ENCODE data around the gene NRP1.

Gene NRP1

DNA sequence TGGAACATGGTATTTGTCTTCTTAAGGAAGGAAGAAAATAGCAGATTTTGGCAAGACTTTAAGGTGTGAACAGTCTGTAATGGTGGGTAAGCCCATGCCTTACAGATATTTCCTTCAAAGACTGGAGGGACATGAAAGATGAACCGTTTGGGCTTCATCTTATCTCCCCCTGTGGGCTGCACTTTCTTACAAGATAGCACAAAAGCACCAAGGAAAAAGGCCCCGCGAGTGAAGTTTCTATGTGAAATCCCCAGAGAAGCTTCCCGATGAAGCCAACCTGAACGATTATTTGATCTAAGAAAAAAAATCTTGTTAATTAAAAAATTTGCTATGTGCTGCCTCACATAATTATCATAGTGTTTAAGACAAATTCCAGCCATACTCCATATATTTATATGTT is 91.5 kb downstream of the NRP1 start:
- Histone ChIP-seq H3K27me3 (no peaks in the 10 kb centered on the region), H3K4me1 (ENCODE audit: control insufficient read depth in 1 of 2, insufficient read depth in 1 of 2, low read depth in 1 of 2, low read length in 1 of 2) (no peaks in the 10 kb centered on the region), H3K4me3 (ENCODE audit: low read depth in 1 of 2, low read length in 1 of 2) (no peak overlapping the region), H3K27ac (no peak overlapping the region), H3K9me3 (no peaks in the 10 kb centered on the region), H3K36me3 (no peaks in the 10 kb centered on the region)
- TF ChIP-seq, protein P1, sequence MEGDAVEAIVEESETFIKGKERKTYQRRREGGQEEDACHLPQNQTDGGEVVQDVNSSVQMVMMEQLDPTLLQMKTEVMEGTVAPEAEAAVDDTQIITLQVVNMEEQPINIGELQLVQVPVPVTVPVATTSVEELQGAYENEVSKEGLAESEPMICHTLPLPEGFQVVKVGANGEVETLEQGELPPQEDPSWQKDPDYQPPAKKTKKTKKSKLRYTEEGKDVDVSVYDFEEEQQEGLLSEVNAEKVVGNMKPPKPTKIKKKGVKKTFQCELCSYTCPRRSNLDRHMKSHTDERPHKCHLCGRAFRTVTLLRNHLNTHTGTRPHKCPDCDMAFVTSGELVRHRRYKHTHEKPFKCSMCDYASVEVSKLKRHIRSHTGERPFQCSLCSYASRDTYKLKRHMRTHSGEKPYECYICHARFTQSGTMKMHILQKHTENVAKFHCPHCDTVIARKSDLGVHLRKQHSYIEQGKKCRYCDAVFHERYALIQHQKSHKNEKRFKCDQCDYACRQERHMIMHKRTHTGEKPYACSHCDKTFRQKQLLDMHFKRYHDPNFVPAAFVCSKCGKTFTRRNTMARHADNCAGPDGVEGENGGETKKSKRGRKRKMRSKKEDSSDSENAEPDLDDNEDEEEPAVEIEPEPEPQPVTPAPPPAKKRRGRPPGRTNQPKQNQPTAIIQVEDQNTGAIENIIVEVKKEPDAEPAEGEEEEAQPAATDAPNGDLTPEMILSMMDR (IDR thresholded peaks at IDR 0.05) = no peak

GRCh38 chr10:33241351-33241750 is 93.1 kb downstream of the NRP1 start:
- TF ChIP-seq, protein P1 (IDR thresholded peaks at IDR 0.05) = no peak
- no peak overlapping the region for H3K27ac ChIP-seq
- no peaks in the 10 kb centered on the region for H3K36me3 ChIP-seq
- no peaks in the 10 kb centered on the region for H3K4me1 ChIP-seq (ENCODE audit: control insufficient read depth in 1 of 2, insufficient read depth in 1 of 2, low read depth in 1 of 2, low read length in 1 of 2)
- no peaks in the 10 kb centered on the region for H3K9me3 ChIP-seq
- no peak overlapping the region for H3K4me3 ChIP-seq (ENCODE audit: low read depth in 1 of 2, low read length in 1 of 2)
- no peaks in the 10 kb centered on the region for H3K27me3 ChIP-seq

DNA sequence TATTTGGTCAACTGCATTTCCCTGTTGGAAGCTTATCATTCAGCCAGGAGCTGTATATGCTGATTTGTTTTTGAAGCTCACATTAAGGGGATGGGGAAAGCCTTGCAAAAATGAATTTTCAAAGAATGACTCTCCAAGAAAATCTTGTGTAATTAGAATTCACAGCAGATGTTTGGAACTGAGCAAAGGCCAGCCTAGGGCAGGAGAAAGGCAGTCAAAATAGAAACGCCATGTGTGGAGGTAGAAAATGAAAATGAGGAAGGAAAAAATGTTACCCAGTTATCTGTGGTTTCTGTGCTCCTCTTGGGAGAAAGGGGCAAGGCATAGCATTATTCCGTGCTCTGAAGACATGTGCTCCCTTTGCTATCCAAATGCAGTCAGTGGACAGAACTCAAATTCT is 93.5 kb downstream of the NRP1 start:
- no peaks in the 10 kb centered on the region for H3K36me3 ChIP-seq
- H3K4me3 ChIP-seq (ENCODE audit: low read depth in 1 of 2, low read length in 1 of 2) = no peak overlapping the region
- no peak overlapping the region for H3K27ac ChIP-seq
- H3K27me3 ChIP-seq = no peaks in the 10 kb centered on the region
- TF ChIP-seq, protein P1 (IDR thresholded peaks at IDR 0.05) = no peak
- no peaks in the 10 kb centered on the region for H3K9me3 ChIP-seq
- H3K4me1 ChIP-seq (ENCODE audit: control insufficient read depth in 1 of 2, insufficient read depth in 1 of 2, low read depth in 1 of 2, low read length in 1 of 2) = no peaks in the 10 kb centered on the region

- Histone ChIP-seq H3K9me3 (no peaks in the 10 kb centered on the region), H3K27me3 (no peaks in the 10 kb centered on the region), H3K4me1 (ENCODE audit: control insufficient read depth in 1 of 2, insufficient read depth in 1 of 2, low read depth in 1 of 2, low read length in 1 of 2) (no peaks in the 10 kb centered on the region), H3K27ac (no peak overlapping the region), H3K4me3 (ENCODE audit: low read depth in 1 of 2, low read length in 1 of 2) (no peak overlapping the region), H3K36me3 (no peaks in the 10 kb centered on the region)
- TF ChIP-seq, protein P1 (IDR thresholded peaks at IDR 0.05) = no peak
Measured at GRCh38 chr10:33240258-33240657, 94.2 kb downstream of the NRP1 start.

DNA sequence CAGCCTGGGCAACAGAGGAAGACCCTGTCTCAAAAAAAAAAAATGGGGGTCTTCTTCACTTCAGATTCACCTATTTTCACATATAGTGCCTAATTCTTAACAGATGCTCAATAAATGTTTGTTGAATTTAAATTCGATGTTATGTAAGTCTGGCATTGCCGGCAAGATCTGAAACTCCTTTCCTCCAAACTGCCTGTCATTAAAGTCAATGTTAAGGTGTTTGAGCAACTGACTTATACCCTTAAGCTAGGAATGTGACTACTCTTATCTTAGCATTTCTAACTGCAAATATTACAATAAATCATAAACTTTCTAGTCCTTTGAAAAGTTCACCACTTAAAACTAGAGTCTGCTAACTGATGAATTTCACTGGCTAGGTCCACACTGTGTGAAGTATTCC is 95.2 kb downstream of the NRP1 start:
- Histone ChIP-seq H3K9me3 (no peaks in the 10 kb centered on the region), H3K4me1 (ENCODE audit: control insufficient read depth in 1 of 2, insufficient read depth in 1 of 2, low read depth in 1 of 2, low read length in 1 of 2) (no peaks in the 10 kb centered on the region), H3K27ac (no peak overlapping the region), H3K4me3 (ENCODE audit: low read depth in 1 of 2, low read length in 1 of 2) (no peak overlapping the region), H3K27me3 (no peaks in the 10 kb centered on the region), H3K36me3 (no peaks in the 10 kb centered on the region)
- TF ChIP-seq, protein P1 (IDR thresholded peaks at IDR 0.05) = no peak

DNA sequence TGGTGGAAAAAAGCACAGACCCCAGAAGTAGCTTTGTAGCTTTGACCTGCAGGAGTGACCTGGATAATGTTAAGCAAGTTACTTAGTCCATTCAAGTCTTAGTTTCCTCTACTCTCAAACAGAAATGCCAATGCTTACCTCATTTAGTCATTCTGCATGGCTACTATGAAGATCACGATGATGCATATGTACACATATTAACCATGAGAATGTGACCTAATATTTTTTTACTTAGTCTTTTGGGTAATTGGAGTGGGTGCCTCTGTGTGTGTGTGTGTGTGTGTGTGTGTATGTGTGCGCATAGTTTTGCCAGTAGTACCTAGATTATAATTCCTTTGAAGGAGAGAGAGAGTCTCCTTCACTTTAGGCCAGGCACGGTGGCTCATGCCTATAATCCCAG is 95.8 kb downstream of the NRP1 start:
- H3K9me3 ChIP-seq = no peaks in the 10 kb centered on the region
- no peaks in the 10 kb centered on the region for H3K4me1 ChIP-seq (ENCODE audit: control insufficient read depth in 1 of 2, insufficient read depth in 1 of 2, low read depth in 1 of 2, low read length in 1 of 2)
- H3K4me3 ChIP-seq (ENCODE audit: low read depth in 1 of 2, low read length in 1 of 2) = no peak overlapping the region
- H3K36me3 ChIP-seq = no peaks in the 10 kb centered on the region
- TF ChIP-seq, protein P1 (IDR thresholded peaks at IDR 0.05) = no peak
- H3K27ac ChIP-seq = no peak overlapping the region
- H3K27me3 ChIP-seq = no peaks in the 10 kb centered on the region

Measured in neutrophil (primary cell).